NCI-H1930 (cell line): ENCODE results near the gene AQP10.
A peak's percentile ranks its signal among the peaks of the same experiment; 100 is the strongest.
"Not testable (repeated sequence)": the region's sequence is repeated elsewhere in the genome, so short reads cannot be mapped to it uniquely, and the experiment has no call there.

Source experiments
- DNase-seq, 2 experiments: peaks; one replicate each; lab custom pipeline; 2025; lab: John Stamatoyannopoulos, UW

The AQP10 gene

GRCh38 chr1:154320882-154321608 is at the start of gene AQP10:
Gene AQP10, plus strand, starts transcription at chr1:154321093. Its CDS starts 63 bp downstream, at chr1:154321156.
- no peak for DNase-seq

GRCh38 chr1:154272217-154272998 is 48.5 kb upstream of the AQP10 start, which contains the start of gene HAX1:
Gene HAX1, plus strand, starts transcription at chr1:154272629. Its CDS starts 95 bp downstream, at chr1:154272724.
- peak; percentile 83 to 88 for DNase-seq

GRCh38 chr1:154272999-154273563 is 47.8 kb upstream of the AQP10 start:
- DNase-seq: no peak

GRCh38 chr1:154276797-154277196 is 44.1 kb upstream of the AQP10 start:
- DNase-seq: no peak

GRCh38 chr1:154287591-154287990 is 33.3 kb upstream of the AQP10 start:
- DNase-seq: not testable (repeated sequence)

GRCh38 chr1:154288661-154289060 is 32.2 kb upstream of the AQP10 start:
- DNase-seq: no peak

- no peak for DNase-seq
Measured at GRCh38 chr1:154290921-154291320, 30.0 kb upstream of the AQP10 start.

- no peak for DNase-seq
Measured at GRCh38 chr1:154295408-154296235, 25.3 kb upstream of the AQP10 start.

GRCh38 chr1:154301582-154301981 is 19.3 kb upstream of the AQP10 start:
- no peak for DNase-seq

GRCh38 chr1:154304664-154305337 is 16.1 kb upstream of the AQP10 start:
- no peak for DNase-seq

GRCh38 chr1:154306151-154306550 is 14.7 kb upstream of the AQP10 start:
- DNase-seq: no peak

GRCh38 chr1:154307670-154308270 is 13.1 kb upstream of the AQP10 start:
- DNase-seq: not testable (repeated sequence)

GRCh38 chr1:154309136-154309535 is 11.8 kb upstream of the AQP10 start:
- DNase-seq: not testable (repeated sequence)

GRCh38 chr1:154312229-154313065 is 8.4 kb upstream of the AQP10 start:
- DNase-seq: not testable (repeated sequence)

- DNase-seq: no peak
Measured at GRCh38 chr1:154313066-154313356, 7.9 kb upstream of the AQP10 start.

- not testable (repeated sequence) for DNase-seq
Measured at GRCh38 chr1:154314226-154314625, 6.7 kb upstream of the AQP10 start.

- no peak for DNase-seq
Measured at GRCh38 chr1:154316704-154317103, 4.2 kb upstream of the AQP10 start.

GRCh38 chr1:154318386-154318785 is 2.5 kb upstream of the AQP10 start:
- no peak for DNase-seq

GRCh38 chr1:154321609-154321934 is 679 bp downstream of the AQP10 start:
- DNase-seq: not testable (repeated sequence)

GRCh38 chr1:154323493-154323892 is 2.6 kb downstream of the AQP10 start:
- DNase-seq: no peak
